ENCODE measurements around the gene HSPB3. TPM values are rescaled to one million over a fixed set of nuclear protein-coding genes. Genes with fewer than 3 reads are reported as not detected.

The HSPB3 gene
- total and polyA plus RNA-seq, 2 of the 8 experiments (the other 6 are each of a cell fraction or from before 2014, with no cell fraction given): not detected

DNA sequence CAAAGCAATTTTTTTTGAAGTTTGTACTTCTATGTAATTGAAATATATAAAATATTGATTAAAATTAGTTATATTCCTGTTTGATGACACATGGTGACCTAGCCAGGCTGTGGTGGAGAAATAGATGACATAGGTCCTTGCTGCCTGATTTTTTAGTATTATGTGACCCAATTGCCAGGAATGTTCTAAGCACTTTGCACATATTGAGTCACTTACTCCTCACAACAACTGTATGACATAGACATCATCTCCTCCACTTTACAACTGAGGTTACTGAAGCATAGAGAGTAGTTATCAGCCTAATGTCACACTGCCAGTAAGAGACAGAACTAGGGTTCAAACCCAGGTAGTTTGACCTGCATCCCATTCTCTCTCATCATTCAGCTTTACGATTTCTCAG lies 35.8 kb downstream of the HSPB3 start:
- Histone ChIP-seq H3K4me1 (replicated peaks in 1 of 4; ENCODE audit: control insufficient read depth in 3 of 4, insufficient read depth in 4 of 4, low read length in 3 of 4) (no peaks in the 10 kb centered on the region), H4K8ac (ENCODE audit: extremely low read depth, insufficient read depth, low read length) (no peak overlapping the region), H3K9me3 (ENCODE audit: insufficient read depth in 2 of 2, low read depth in 1 of 2, low read length in 1 of 2) (peaks cover 0 to 4% of the 10 kb centered on the region in 2 experiments; a peak in 1 of 4 replicates), H4K91ac (replicated peaks; ENCODE audit: insufficient read length, low read length) (no peak overlapping the region), H3K14ac (ENCODE audit: insufficient read length) (no peak overlapping the region), H4K20me1 (replicated peaks in 1 of 2; ENCODE audit: control insufficient read depth in 1 of 2, insufficient read depth in 2 of 2, low read length in 2 of 2) (no peaks in the 10 kb centered on the region), H3K27me3 (replicated peaks in 1 of 4; ENCODE audit: control insufficient read depth in 3 of 4, extremely low read depth in 1 of 4, insufficient read depth in 3 of 4, low read length in 3 of 4) (no peaks in the 10 kb centered on the region), H3K27ac (ENCODE audit: low read depth, low read length) (no peak overlapping the region), H3K18ac (ENCODE audit: extremely low read depth, low read length) (no peak overlapping the region), H3K56ac (replicated peaks; ENCODE audit: insufficient read length, low read depth, low read length) (no peak overlapping the region), H2BK20ac (ENCODE audit: low read length) (no peak overlapping the region), H3K4me2 (ENCODE audit: insufficient read depth in 1 of 2, low read depth in 2 of 2, low read length in 2 of 2) (no peak overlapping the region), H3K23ac (ENCODE audit: insufficient read length) (no peak overlapping the region), H4K5ac (ENCODE audit: insufficient read length, low read depth, low read length) (no peak overlapping the region), H3K36me3 (ENCODE audit: control insufficient read depth in 2 of 4, insufficient read depth in 4 of 4, low read length in 3 of 4) (no peaks in the 10 kb centered on the region), H3K4me3 (ENCODE audit: extremely low read depth in 1 of 4, insufficient read depth in 2 of 4, low read depth in 3 of 4, low read length in 4 of 4) (no peak overlapping the region), H3K23me2 (ENCODE audit: low read depth, low read length) (no peaks in the 10 kb centered on the region), H3K79me2 (ENCODE audit: control insufficient read depth in 1 of 2, insufficient read depth in 2 of 2, low read length in 2 of 2) (no peaks in the 10 kb centered on the region), H2BK15ac (ENCODE audit: low read length) (no peak overlapping the region), H3K79me1 (ENCODE audit: low read depth, low read length) (no peaks in the 10 kb centered on the region), H2AK5ac (ENCODE audit: low read depth, low read length) (no peak overlapping the region), H2BK5ac (ENCODE audit: low read depth, low read length) (no peak overlapping the region), H2BK120ac (replicated peaks; ENCODE audit: low read depth, low read length) (no peak overlapping the region), H3K4ac (replicated peaks; ENCODE audit: insufficient read length, low read depth, low read length) (no peak overlapping the region), H2AFZ (ENCODE audit: low read length) (no peak overlapping the region), H3K9ac (replicated peaks in 1 of 4; ENCODE audit: extremely low read depth in 1 of 4, low read depth in 3 of 4, low read length in 3 of 4) (no peak overlapping the region), H2BK12ac (ENCODE audit: low read depth, low read length) (no peak overlapping the region)
- no peak for FAIRE-seq
- ChIA-PET POLR2A (ENCODE audit: partially characterized antibody) (no interaction called here), CTCF (ENCODE audit: partially characterized antibody) (interaction anchor here (0.6 to 4.4 kb wide), 6 partner anchors 22 to 469 kb away, joined by 3 to 73 read pairs (median 4); partner anchors contain the start of gene ARL15)
- DNase-seq (ENCODE audit: low read depth in 1 of 2, low spot score in 2 of 2): no peak
- WGBS, 2 experiments (ENCODE audit: extremely low coverage in 1 of 2, insufficient coverage in 1 of 2, insufficient read length in 1 of 2, insufficient replicate concordance in 2 of 2, low coverage in 1 of 2, low lambda C conversion rate in 2 of 2, missing lambda C conversion rate in 1 of 2): 100% methylated on average over 1 of the region's 1 CpG; no CpG with 5 or more reads in 1 of the 2 experiments
- TF ChIP-seq, protein P1, sequence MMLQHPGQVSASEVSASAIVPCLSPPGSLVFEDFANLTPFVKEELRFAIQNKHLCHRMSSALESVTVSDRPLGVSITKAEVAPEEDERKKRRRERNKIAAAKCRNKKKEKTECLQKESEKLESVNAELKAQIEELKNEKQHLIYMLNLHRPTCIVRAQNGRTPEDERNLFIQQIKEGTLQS (IDR thresholded peaks at IDR 0.05; ENCODE audit: insufficient read depth, low read depth, low read length): no peak
- TF ChIP-seq SP1 (IDR thresholded peaks at IDR 0.05; ENCODE audit: low read depth, low read length): no peak

All from H1 (cell line).